Ishikawa (cell line): Measurements from ENCODE around the gene EDNRA.

Experiments used
- CEBPB ChIP-seq: IDR thresholded peaks from 2 replicates; pipeline ENCODE4 v1.6.1; 2012
- CREB1 ChIP-seq: IDR thresholded peaks from 2 replicates; pipeline ENCODE4 v1.6.1; 2012; ENCODE audit warnings: low read depth
- EGR1 ChIP-seq: IDR thresholded peaks from 2 replicates; pipeline ENCODE4 v1.6.1; 2012
- EP300 ChIP-seq: IDR thresholded peaks from 2 replicates; pipeline ENCODE4 v1.6.1; 2012; ENCODE audit warnings: borderline replicate concordance
- FOXM1 ChIP-seq: IDR thresholded peaks from 2 replicates; pipeline ENCODE4 v1.6.1; 2012; ENCODE audit warnings: low read depth, borderline replicate concordance
- MAX ChIP-seq: IDR thresholded peaks from 2 replicates; pipeline ENCODE4 v1.6.1; 2012
- NFIC ChIP-seq: IDR thresholded peaks from 2 replicates; pipeline ENCODE4 v1.6.1; 2012
- RAD21 ChIP-seq: IDR thresholded peaks from 2 replicates; pipeline ENCODE4 v1.6.1; 2012; ENCODE audit warnings: low read depth
- TAF1 ChIP-seq: IDR thresholded peaks from 2 replicates; pipeline ENCODE4 v1.6.1; 2012; ENCODE audit warnings: low read depth, mild to moderate bottlenecking
- TCF12 ChIP-seq: IDR thresholded peaks from 2 replicates; pipeline ENCODE4 v1.6.1; 2012; ENCODE audit warnings: low read depth
- TEAD4 ChIP-seq: IDR thresholded peaks from 2 replicates; pipeline ENCODE4 v1.6.1; 2012
- USF1 ChIP-seq: IDR thresholded peaks from 2 replicates; pipeline ENCODE4 v1.6.1; 2012
- YY1 ChIP-seq: IDR thresholded peaks from 2 replicates; pipeline ENCODE4 v1.6.1; 2012; ENCODE audit warnings: low read depth
- ZBTB7A ChIP-seq: IDR thresholded peaks from 2 replicates; pipeline ENCODE4 v1.6.1; 2012; ENCODE audit warnings: low read depth
- TF ChIP-seq, protein P1 (sequence below): IDR thresholded peaks from 2 replicates; pipeline ENCODE4 v1.6.1; 2012; ENCODE audit warnings: low read depth, mild to moderate bottlenecking

Gene EDNRA

GRCh38 chr4:147480891-147481576 is at the start of gene EDNRA:
Gene EDNRA (plus strand): TSS chr4:147481097. CDS start chr4:147485682, 4,585 bp downstream.
- TF ChIP-seq ZBTB7A (peak; percentile 15; the same call in 1 of the 2 replicates), NFIC (no peak)

GRCh38 chr4:147440442-147440841 is 40.5 kb upstream of the EDNRA start:
- TF ChIP-seq USF1 (no peak), RAD21 (no peak), TCF12 (no peak), YY1 (no peak), MAX (no peak), CREB1 (no peak)

GRCh38 chr4:147447786-147448185 is 33.1 kb upstream of the EDNRA start:
- TF ChIP-seq TCF12 (no peak), NFIC (no peak), TEAD4 (no peak), YY1 (no peak), MAX (no peak), TAF1 (no peak), CREB1 (no peak), USF1 (no peak), RAD21 (no peak), ZBTB7A (no peak), FOXM1 (no peak), CEBPB (no peak), EGR1 (no peak), EP300 (no peak)
- TF ChIP-seq, protein P1, sequence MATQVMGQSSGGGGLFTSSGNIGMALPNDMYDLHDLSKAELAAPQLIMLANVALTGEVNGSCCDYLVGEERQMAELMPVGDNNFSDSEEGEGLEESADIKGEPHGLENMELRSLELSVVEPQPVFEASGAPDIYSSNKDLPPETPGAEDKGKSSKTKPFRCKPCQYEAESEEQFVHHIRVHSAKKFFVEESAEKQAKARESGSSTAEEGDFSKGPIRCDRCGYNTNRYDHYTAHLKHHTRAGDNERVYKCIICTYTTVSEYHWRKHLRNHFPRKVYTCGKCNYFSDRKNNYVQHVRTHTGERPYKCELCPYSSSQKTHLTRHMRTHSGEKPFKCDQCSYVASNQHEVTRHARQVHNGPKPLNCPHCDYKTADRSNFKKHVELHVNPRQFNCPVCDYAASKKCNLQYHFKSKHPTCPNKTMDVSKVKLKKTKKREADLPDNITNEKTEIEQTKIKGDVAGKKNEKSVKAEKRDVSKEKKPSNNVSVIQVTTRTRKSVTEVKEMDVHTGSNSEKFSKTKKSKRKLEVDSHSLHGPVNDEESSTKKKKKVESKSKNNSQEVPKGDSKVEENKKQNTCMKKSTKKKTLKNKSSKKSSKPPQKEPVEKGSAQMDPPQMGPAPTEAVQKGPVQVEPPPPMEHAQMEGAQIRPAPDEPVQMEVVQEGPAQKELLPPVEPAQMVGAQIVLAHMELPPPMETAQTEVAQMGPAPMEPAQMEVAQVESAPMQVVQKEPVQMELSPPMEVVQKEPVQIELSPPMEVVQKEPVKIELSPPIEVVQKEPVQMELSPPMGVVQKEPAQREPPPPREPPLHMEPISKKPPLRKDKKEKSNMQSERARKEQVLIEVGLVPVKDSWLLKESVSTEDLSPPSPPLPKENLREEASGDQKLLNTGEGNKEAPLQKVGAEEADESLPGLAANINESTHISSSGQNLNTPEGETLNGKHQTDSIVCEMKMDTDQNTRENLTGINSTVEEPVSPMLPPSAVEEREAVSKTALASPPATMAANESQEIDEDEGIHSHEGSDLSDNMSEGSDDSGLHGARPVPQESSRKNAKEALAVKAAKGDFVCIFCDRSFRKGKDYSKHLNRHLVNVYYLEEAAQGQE = no peak

DNA sequence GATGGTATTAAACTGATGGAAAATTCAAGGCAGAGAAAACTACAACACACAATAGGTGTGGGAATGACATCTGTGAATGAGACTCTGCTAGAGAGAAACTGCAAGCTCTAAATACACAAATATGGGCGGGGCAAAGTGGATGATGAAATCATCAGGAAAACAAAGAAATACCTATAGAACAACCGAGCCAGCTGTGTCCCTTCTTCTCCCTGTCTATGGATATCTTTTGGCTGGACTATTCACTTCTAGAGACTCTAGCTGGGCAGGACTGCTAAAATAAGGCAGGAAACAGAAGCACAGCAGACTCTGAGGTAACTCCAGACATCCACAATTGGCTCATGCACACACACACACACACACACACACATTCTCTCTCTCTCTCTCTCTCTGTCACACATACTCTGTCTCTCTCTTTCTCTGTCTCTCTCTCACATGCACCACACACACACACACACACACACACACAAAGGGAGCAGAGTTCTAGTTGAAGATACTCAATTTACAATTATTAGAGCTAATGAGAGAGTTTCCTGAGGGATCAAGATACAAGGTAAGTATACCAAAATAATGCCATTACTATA is 27.2 kb upstream of the EDNRA start:
- TF ChIP-seq CEBPB (peak; percentile 43), NFIC (no peak), MAX (no peak), RAD21 (no peak), EGR1 (no peak), TCF12 (no peak), USF1 (no peak)
- TF ChIP-seq, protein P1 = no peak

GRCh38 chr4:147456706-147457105 is 24.2 kb upstream of the EDNRA start:
- no peak for TF ChIP-seq EGR1
- TF ChIP-seq MAX = no peak
- TF ChIP-seq, protein P1 = no peak
- no peak for TF ChIP-seq YY1
- no peak for TF ChIP-seq NFIC
- no peak for TF ChIP-seq ZBTB7A
